K562 (cell line): ENCODE measurements around the gene DISP1. TPM values are rescaled to one million over a fixed set of nuclear protein-coding genes. Genes with fewer than 3 reads are reported as not detected.

Experiments
- ATAC-seq: fragments of 200-7000 bp; cut with Tn5 transposase; 3 replicates; pipeline ENCODE4 v1.9.1; 2020; ENCODE audit warnings: moderate library complexity
- BruUV-seq: library from RNA; stranded (reverse); fragments of 400-500 nt; replicated peaks from 2 replicates; lab custom pipeline; 2021; lab: Mats Ljungman, UMichigan
- CTCF ChIA-PET: fragments of 300-600 bp; formaldehyde crosslinking; extraction: SDS; loops from one replicate; lab custom pipeline; 2021; ENCODE audit warnings: low intra/inter-chr PET ratio; lab: Yijun Ruan, JAX
- POLR2A ChIA-PET: fragments of 300-600, 350-650 bp; sonication (Branson Sonifier 250); formaldehyde crosslinking; extraction: SDS; loops from one replicate; lab custom pipeline; 2021; ENCODE audit warnings: antibody characterized with exemption, inconsistent platforms; lab: Yijun Ruan, JAX
- DNase-seq, 4 experiments: peaks; one replicate each; pipeline versions ENCODE4 v3.0.0 to v3.0.0-alpha.2; 2011 to 2018; ENCODE audit warnings: low spot score in 3 of 4, mixed read lengths in 3 of 4; ENCODE audit errors: extremely low read depth in 1 of 4
- FAIRE-seq: peaks from 2 replicates; lab custom pipeline; 2011; peaks lifted over from hg19 to GRCh38; lab: Jason Lieb, UNC
- H2AFZ ChIP-seq: 2 replicates; pipeline ENCODE4 v1.6.0; 2011; ENCODE audit warnings: low read depth, low read length, control low read depth, inconsistent platforms
- H3K27ac ChIP-seq: fragments of 200-600 bp; 3 replicates; pipeline ENCODE4 v1.8.0; 2011; ENCODE audit warnings: low read depth, mild to moderate bottlenecking, control low read depth, inconsistent platforms, low read length, moderate library complexity, mixed read lengths; ENCODE audit errors: extremely low read depth
- H3K27me3 ChIP-seq, 2 experiments: fragments of 300-600 bp in 1 of 2; 2 replicates in 1 of 2; 3 replicates in 1 of 2; pipeline versions ENCODE4 v1.6.0 to v1.8.0; 2011; ENCODE audit warnings: inconsistent platforms in 2 of 2, low read length in 2 of 2, mild to moderate bottlenecking in 1 of 2, mixed read lengths in 1 of 2, moderate library complexity in 1 of 2; ENCODE audit not compliant: control insufficient read depth in 2 of 2, insufficient read depth in 2 of 2
- H3K36me3 ChIP-seq: fragments of 300-600 bp; 3 replicates; pipeline ENCODE4 v1.8.0; 2011; ENCODE audit warnings: mild to moderate bottlenecking, low read length, inconsistent platforms; ENCODE audit not compliant: control insufficient read depth, insufficient read depth
- H3K4me1 ChIP-seq, 2 experiments: fragments of 200-600 bp in 1 of 2; replicated peaks in 1 of 2; 2 replicates in 1 of 2; 3 replicates in 1 of 2; pipeline versions ENCODE4 v1.5.1 to v1.8.0; 2011; ENCODE audit warnings: inconsistent platforms in 2 of 2, low read length in 2 of 2, mild to moderate bottlenecking in 1 of 2, mixed read lengths in 1 of 2, moderate library complexity in 1 of 2; ENCODE audit not compliant: control insufficient read depth in 2 of 2, insufficient read depth in 2 of 2
- H3K4me2 ChIP-seq: 2 replicates; pipeline ENCODE4 v1.6.1; 2011; ENCODE audit warnings: low read length, control low read depth, inconsistent platforms, mixed read lengths; ENCODE audit not compliant: insufficient read depth
- H3K4me3 ChIP-seq: fragments of 200-600 bp; sonication (generic), shearing (Covaris generic); 2 replicates; pipeline ENCODE4 v1.5.1; 2016; ENCODE audit warnings: control low read depth, inconsistent platforms
- H3K79me2 ChIP-seq: fragments of 200-600 bp; 3 replicates; pipeline ENCODE4 v1.8.0; 2011; ENCODE audit warnings: low read length, inconsistent platforms; ENCODE audit not compliant: control insufficient read depth, insufficient read depth
- H3K9ac ChIP-seq, 2 experiments: 2 replicates each; pipeline versions ENCODE4 v1.6.0 to v1.6.1; 2011; ENCODE audit warnings: low read depth in 2 of 2, low read length in 2 of 2, control low read depth in 1 of 2, inconsistent platforms in 1 of 2, mild to moderate bottlenecking in 1 of 2, mixed read lengths in 1 of 2; ENCODE audit not compliant: insufficient read depth in 1 of 2
- H3K9me1 ChIP-seq: one replicate; pipeline ENCODE4 v1.6.0; 2011; ENCODE audit warnings: inconsistent platforms, mild to moderate bottlenecking, low read length, moderate library complexity; ENCODE audit not compliant: control insufficient read depth, insufficient read depth
- H3K9me3 ChIP-seq: replicated peaks from 2 replicates; pipeline ENCODE4 v1.5.1; 2011; ENCODE audit warnings: low read depth, low read length, inconsistent platforms; ENCODE audit not compliant: control insufficient read depth, insufficient read depth
- H4K20me1 ChIP-seq: replicated peaks from 2 replicates; pipeline ENCODE4 v1.6.1; 2011; ENCODE audit warnings: low read length, inconsistent platforms, mixed read lengths; ENCODE audit not compliant: control insufficient read depth, insufficient read depth
- CHD7 ChIP-seq: fragments of 200-600 bp; sonication (generic); IDR thresholded peaks from one replicate; pipeline ENCODE4 v1.6.1; 2012; ENCODE audit warnings: mild to moderate bottlenecking, low read depth, low read length, inconsistent platforms
- DPF2 ChIP-seq: fragments of 450-650 bp; IDR thresholded peaks from 2 replicates; pipeline ENCODE4 v1.6.1; 2016
- ETV5 ChIP-seq: sonication (generic); formaldehyde crosslinking; IDR thresholded peaks from 2 replicates; pipeline ENCODE4 v1.4.0; 2020; ENCODE audit warnings: low read depth, mild to moderate bottlenecking, missing genetic modification reagents
- FOXK1 ChIP-seq: sonication (generic); formaldehyde crosslinking; IDR thresholded peaks from 2 replicates; pipeline ENCODE4 v1.8.0; 2022; ENCODE audit warnings: missing genetic modification reagents, mild to moderate bottlenecking, borderline replicate concordance
- KAT2B ChIP-seq: IDR thresholded peaks from one replicate; pipeline ENCODE4 v1.6.1; 2012; ENCODE audit warnings: low read depth, mild to moderate bottlenecking, control low read depth, inconsistent platforms, low read length, moderate library complexity
- KDM2B ChIP-seq: fragments of 250-450 bp; sonication (Bioruptor Pico); IDR thresholded peaks from 2 replicates; pipeline ENCODE4 v1.8.0; 2021; ENCODE audit warnings: mild to moderate bottlenecking, moderate library complexity
- MAFG ChIP-seq: fragments of 450-650 bp; conservative IDR thresholded peaks from 2 replicates; pipeline ENCODE4 v1.6.1; 2016; ENCODE audit warnings: missing genetic modification characterization, missing compliant biosample characterization
- MIER1 ChIP-seq: fragments of 450-650 bp; IDR thresholded peaks from 2 replicates; pipeline ENCODE4 v1.6.1; 2016; ENCODE audit warnings: antibody characterized with exemption, mild to moderate bottlenecking, low read depth
- POU5F1 ChIP-seq: fragments of 150-350 bp; IDR thresholded peaks from 2 replicates; pipeline ENCODE4 v1.6.1; 2014; ENCODE audit warnings: borderline replicate concordance, low read length, low read depth, mild to moderate bottlenecking; ENCODE audit not compliant: partially characterized antibody
- SAFB2 ChIP-seq: fragments of 200-400 bp; formaldehyde crosslinking; IDR thresholded peaks from 2 replicates; pipeline ENCODE4 v1.6.1; 2018; ENCODE audit warnings: borderline replicate concordance, low read length, low read depth, moderate library complexity; ENCODE audit not compliant: severe bottlenecking
- WGBS: fragments of 100-300 bp; shearing (Covaris generic); methylation state at CpG from one replicate; pipeline ENCODE4 v1.1.6; 2016; ENCODE audit warnings: low coverage, mixed read lengths; ENCODE audit not compliant: insufficient coverage; ENCODE audit errors: missing lambda C conversion rate; 5-methylcytosine and 5-hydroxymethylcytosine counted together
- in situ Hi-C: fragments of 300-500 bp; cut with MboI; formaldehyde crosslinking; loops from 4 replicates; pipeline ENCODE4 v1.15.0; 2018; ENCODE audit warnings: inconsistent platforms, mixed read lengths
- intact Hi-C: fragments of 100-400 bp; cut with micrococcal nuclease; formaldehyde crosslinking; loops from 2 replicates; pipeline ENCODE4 v1.14.2; 2022
- polyA plus RNA-seq, 8 experiments: library from polyadenylated mRNA; depleted of rRNA in 4 of 8; stranded (reverse) in 5 of 8; unstranded in 3 of 8; fragments of >200 nt; fragmentation: Nextera tagmentation in 2 of 8; fragmentation: Illumina TruSeq in 1 of 8; extraction: Ambion mirVana in 2 of 8; extraction: Trizol in 1 of 8; gene quantifications; 2 replicates each; pipeline versions ENCODE4 v1.2.1 to v1.2.3, GENCODE V29; 2011 to 2014; ENCODE audit warnings: inconsistent platforms in 1 of 8, missing spikeins in 1 of 8
- total RNA-seq, 7 experiments: library from RNA; depleted of rRNA in 6 of 7; stranded (reverse); fragments of >200 nt in 6 of 7; fragmentation: Illumina TruSeq in 2 of 7; extraction: Trizol in 2 of 7; gene quantifications; 2 replicates each; pipeline versions ENCODE4 v1.2.1 to v1.2.3, GENCODE V29; 2011 to 2021; ENCODE audit warnings: low replicate concordance in 1 of 7
- TF ChIP-seq, protein P1 (sequence below): fragments of 250-450 bp; sonication (Bioruptor Pico); IDR thresholded peaks from 2 replicates; pipeline ENCODE4 v1.8.0; 2022; ENCODE audit warnings: inconsistent platforms

The DISP1 gene
- total and polyA plus RNA-seq, 9 of the 15 experiments (the other 6 are each of a cell fraction or from before 2014, with no cell fraction given) = 0.02 to 0.35 (median 0.04) TPM; not detected in 2

- Histone ChIP-seq H2AFZ (no peak overlapping the region), H3K9me3 (no peaks in the 10 kb centered on the region), H4K20me1 (no peaks in the 10 kb centered on the region), H3K27me3 (no peaks in the 10 kb centered on the region), H3K9ac (no peak overlapping the region), H3K36me3 (no peaks in the 10 kb centered on the region), H3K4me1 (no peaks in the 10 kb centered on the region), H3K79me2 (no peaks in the 10 kb centered on the region), H3K27ac (no peak overlapping the region), H3K4me3 (no peak overlapping the region), H3K4me2 (no peak overlapping the region), H3K9me1 (no peaks in the 10 kb centered on the region)
- WGBS = 0% methylated on average over 3 of the region's 3 CpGs
- no peak for FAIRE-seq
- DNase-seq = no peak
- no peak for ATAC-seq
- intact Hi-C loops = no loop called here
- POLR2A ChIA-PET = no interaction called here
- CTCF ChIA-PET = no interaction called here
- no TSS peak for BruUV-seq
- in situ Hi-C loops = no loop called here
- no peak for TF ChIP-seq SAFB2
- no peak for TF ChIP-seq MAFG (tag)
- no peak for TF ChIP-seq ETV5 (CRISPR knock-in tag)
- TF ChIP-seq, protein P1, sequence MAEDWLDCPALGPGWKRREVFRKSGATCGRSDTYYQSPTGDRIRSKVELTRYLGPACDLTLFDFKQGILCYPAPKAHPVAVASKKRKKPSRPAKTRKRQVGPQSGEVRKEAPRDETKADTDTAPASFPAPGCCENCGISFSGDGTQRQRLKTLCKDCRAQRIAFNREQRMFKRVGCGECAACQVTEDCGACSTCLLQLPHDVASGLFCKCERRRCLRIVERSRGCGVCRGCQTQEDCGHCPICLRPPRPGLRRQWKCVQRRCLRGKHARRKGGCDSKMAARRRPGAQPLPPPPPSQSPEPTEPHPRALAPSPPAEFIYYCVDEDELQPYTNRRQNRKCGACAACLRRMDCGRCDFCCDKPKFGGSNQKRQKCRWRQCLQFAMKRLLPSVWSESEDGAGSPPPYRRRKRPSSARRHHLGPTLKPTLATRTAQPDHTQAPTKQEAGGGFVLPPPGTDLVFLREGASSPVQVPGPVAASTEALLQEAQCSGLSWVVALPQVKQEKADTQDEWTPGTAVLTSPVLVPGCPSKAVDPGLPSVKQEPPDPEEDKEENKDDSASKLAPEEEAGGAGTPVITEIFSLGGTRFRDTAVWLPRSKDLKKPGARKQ (CRISPR knock-in tag) = no peak
- TF ChIP-seq POU5F1 = no peak
- no peak for TF ChIP-seq MIER1
- no peak for TF ChIP-seq FOXK1 (CRISPR knock-in tag)
- TF ChIP-seq KAT2B = no peak
- no peak for TF ChIP-seq CHD7
- TF ChIP-seq KDM2B (CRISPR knock-in tag) = no peak
- TF ChIP-seq DPF2 = no peak
Observed at GRCh38 chr1:222824641-222825040, 9.8 kb downstream of the DISP1 start.
